GM19193 (cell line): ENCODE data around the gene DNAH17.

Experiments
- POLR2A ChIP-seq: IDR thresholded peaks from 4 replicates; pipeline ENCODE4 v1.6.1; 2011; ENCODE audit not compliant: insufficient read depth, insufficient read length; ENCODE audit errors: extremely low read depth

DNAH17 gene

DNA sequence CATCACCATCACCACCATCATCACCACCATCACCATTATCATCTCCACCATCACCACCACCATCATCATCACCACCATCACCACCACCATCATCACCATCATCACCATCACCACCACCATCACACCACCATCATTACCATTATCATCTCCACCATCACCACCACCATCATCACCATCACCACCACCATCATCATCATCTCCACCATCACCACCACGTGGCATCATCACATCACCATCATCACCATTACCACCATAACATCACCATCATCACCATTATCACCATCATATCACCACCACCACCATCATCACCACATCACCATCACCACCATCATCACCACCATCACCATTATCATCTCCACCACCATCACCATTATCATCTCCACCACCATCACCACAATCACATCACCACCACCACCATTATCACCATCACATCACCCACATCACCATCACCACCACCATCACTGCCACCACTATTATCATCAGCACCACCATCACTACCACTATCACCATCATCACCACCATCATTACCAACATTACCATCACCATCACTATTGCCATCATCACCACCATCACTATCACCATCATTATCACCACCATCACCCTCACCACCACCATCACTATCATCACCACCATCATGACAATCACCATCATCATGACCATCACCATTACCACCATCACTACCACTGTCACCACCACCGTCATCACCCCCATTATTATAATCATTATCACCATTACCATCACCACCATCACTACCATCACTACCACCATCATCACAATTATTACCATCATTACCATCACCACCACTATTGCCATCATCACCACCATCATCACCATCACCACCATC lies 99.1 kb downstream of the DNAH17 start:
- TF ChIP-seq POLR2A: no peak

DNA sequence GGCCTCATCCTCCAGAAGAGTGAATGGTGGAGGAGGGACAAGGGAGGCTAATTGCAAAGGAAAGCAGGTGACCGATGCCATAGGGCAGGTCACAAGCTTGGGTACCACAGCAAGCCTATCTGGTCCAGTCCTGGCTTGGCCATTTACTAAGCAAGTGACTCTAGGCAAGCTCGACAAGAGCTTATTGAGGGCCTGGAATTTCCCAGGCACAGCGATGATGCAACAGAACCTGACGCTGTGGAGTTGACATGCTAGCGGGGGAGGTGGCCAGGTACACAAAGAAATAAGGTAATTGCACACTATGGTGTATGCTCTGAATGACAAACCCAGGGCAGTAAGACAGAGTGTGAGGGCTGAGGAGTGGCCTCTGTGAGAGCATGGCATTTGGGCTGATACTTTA lies 100.2 kb downstream of the DNAH17 start:
- TF ChIP-seq POLR2A: no peak

DNA sequence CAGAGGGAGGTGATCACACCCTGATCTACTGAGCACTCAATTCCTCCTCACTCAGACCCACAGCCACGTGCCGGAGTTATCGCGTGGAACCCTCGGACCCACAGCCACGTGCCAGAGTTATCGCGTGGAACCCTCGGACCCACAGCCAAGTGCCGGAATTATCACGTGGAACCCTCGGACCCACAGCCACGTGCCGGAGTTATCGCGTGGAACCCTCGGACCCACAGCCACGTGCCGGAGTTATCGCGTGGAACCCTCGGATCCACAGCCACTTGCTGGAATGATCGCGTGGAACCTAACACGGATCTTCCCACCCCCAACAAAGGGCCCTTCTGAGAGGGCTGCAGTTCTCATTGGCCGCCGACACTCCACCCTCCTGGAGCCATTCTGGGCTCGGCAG lies 101.0 kb downstream of the DNAH17 start:
- no peak for TF ChIP-seq POLR2A

DNA sequence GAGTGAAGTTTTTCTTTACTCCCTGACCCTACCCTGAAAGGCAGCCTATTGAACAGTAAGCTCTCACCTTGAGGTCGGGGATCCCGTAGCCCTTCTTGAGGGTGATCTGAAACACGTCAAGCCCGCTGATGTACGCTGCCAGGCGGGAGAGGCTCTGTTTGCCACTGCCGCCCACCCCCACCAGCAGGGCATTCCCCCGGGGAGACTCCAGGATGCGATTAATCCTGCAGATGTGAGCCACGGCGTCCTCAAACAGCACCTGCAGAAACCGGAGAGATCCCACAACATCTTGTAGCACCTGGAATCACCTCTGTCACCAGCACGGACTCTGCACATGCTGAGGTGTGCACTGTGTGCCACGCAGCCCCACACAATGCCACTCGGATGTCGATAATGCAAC lies 102.0 kb downstream of the DNAH17 start:
- no peak for TF ChIP-seq POLR2A

DNA sequence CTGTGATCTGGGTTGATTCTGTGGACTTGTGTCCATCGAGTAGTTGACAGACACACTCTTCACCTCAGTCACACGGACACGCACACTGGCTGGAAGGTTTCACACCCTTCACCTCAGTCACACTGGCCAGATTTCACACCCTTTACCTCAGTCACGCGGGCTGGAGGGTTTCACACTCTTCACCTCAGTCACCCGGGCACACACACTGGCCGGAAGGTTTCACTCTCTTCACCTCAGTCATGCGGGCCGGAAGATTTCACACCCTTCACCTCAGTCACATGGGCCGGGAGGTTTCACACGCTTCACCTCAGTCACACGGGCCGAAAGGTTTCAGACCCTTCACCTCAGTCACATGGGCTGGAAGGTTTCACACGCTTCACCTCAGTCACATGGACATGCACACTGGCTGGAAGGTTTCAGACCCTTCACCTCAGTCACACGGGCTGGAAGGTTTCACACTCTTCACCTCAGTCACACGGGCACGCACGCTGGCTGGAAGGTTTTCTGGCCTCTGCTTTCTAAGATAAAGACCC lies 102.5 kb downstream of the DNAH17 start:
- no peak for TF ChIP-seq POLR2A

DNA sequence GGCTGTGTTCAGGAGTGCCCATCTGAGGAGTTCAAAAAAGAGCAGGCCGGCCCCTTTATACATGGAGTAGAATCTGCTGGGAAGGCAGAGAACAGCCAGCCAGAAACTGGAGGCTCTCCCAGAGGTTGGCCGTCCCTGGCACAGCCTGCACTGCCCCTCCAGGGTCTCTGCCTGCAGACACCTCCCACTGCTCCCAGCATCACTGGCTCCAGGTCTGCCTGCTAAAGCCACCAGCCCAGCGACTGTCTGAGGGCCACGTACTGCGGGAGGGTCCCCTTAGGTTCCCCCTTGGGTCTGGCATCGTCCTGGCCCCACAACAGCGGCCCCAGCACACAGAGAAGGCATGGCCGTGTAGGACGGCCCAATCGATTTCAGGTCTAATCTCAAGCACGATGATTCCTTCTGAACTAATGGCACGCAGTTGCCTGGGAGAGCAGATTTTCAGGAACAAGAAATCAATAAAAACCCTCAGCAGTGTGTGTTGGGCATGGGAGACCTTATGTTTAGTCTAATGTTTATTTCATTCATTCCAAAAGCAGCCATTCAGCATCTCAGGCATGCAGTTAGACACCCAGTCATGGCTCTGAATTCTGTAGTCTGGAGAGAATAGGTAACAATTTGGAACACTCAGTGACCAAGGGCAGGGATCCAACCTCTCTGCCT lies 103.1 kb downstream of the DNAH17 start:
- TF ChIP-seq POLR2A: no peak

DNA sequence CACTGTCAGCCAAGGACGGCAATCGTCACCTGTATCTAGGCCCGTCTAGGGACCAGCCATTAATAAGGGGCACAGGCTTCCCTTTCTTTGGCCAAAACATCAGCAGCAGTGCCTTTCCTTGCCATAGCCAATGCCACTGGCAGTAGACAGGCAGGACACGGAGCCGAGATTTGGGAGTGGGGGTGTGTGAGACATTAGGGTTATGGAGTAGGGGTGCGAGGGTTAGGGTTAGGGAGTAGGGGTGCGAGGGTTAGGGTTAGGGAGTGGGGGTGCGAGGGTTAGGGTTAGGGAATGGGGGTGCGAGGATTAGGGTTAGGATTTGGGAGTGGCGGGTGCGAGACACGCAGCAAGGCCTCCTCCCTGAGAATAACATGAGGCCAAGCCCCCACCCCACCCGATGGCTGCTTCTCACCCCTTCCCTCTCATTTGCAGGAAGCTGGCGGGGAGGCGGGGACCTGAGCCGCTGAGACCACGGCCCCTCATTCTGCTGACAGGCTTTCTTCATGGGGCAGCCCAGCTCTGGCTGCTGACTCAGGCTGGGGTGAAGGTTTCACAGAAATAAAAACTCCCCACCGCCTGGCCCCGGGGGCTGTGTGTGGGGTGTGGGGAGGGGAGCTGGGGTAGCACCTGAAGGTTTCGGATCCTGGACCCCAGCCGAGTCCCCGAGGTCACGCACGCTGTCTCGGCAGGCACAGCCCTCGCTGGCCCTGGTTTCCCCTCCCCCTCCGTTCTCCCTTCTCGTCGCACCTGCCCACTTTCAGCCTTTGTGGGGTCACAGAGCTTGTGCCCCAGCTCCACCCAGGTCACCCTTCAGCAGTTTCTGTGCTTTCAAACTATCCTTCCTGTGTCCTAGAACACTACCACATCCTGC lies 104.9 kb downstream of the DNAH17 start:
- TF ChIP-seq POLR2A: no peak

DNA sequence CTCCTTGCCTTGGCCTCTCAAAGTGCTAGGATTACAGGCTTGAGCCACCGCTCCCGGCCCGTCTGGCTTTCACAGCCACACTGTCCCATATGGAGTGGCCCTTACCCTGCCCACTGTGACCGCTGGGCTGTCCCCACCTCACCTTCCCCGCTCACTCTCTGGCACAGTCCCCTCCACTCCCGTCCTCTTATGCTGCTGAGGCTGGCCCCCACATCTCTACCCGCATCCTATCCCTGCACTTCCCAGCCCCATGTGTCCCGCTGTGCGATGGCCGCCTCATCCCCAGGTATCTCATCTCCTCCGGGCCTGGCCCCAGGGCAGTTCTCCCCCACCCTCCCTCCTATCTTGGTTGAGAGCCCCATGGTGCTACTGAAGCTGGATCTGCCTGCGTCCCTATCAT lies 105.6 kb downstream of the DNAH17 start:
- no peak for TF ChIP-seq POLR2A

DNA sequence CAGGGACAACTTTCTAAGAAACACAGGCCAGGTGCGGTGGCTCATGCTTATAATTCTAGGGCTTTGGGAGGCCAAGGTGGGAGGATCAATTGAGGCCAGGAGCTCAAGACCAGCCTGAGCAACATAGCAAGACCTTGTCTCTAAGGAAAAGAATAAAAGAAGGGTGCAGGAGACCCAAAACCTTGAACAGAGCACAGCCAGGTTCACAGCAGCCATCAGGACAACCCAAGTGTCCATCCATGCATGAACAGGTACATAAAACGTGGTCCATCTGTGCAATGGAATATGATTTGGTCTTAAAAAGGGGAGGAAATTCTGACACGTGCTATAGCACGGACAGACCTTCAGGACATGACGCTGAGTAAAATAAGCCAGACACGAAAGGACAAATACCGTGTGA lies 107.8 kb downstream of the DNAH17 start:
- no peak for TF ChIP-seq POLR2A

DNA sequence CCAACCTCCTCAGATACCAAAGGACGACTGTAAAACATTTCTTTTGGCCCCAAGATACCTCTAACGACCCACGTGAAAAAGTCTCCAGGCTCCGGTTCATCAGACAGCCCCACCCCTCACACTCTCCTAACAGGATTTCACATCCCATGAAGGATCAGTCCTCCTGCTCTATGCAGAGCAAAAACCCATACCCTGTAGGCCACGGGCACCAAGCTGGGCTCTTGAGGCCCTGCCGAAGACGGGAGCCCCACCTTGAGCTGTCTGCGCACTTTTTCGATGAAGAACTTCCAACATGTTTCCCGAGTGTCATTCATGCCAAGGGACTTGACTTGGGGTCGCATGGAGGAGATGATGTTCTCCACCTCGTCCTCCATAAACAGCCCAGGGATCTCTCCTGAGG lies 108.8 kb downstream of the DNAH17 start:
- TF ChIP-seq POLR2A: no peak

DNA sequence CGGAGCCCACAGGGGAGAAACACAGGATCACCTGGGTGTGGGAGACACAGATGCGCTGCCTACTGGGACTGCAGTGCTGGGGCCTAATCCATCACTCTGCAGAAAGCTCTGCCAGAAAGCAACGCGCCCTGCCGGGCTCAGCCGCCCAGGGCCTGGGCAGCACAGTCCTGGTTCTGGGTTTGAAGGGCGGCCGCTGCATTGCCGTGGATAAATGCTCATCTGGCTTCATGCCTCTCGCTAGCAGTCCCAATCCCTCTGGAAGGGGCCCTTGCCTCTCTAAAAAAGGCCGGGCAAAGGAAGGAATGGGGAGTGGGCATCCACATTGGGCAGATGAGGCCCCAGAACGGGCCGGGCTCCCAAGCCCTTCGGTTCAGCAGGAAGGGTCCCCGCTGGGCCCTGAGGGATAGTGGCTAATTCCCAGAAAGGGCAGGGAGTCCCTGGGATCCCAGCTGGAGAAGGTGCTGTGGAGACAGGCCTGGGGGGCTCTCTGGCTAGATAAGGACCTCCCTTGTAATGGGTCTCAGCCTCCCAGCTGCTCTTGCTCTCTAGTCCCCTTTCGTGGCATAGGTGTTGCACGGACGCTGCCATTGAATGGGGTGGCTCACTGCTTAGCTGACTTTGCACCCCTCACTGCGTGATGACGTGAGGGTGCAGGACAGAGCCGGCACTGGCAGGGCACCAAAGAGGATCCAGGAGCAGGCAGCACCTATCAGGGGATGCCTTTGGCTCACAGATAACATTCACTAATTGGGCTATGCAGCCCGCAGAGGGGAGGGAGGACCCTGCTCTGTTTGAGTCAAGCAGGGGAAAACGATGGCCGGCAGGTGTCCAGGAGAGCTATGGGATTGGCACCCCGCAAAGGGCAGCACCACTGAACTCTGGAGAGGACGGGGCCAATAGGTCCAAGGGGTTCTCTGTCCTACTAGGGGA lies 110.1 kb downstream of the DNAH17 start:
- TF ChIP-seq POLR2A: no peak

DNA sequence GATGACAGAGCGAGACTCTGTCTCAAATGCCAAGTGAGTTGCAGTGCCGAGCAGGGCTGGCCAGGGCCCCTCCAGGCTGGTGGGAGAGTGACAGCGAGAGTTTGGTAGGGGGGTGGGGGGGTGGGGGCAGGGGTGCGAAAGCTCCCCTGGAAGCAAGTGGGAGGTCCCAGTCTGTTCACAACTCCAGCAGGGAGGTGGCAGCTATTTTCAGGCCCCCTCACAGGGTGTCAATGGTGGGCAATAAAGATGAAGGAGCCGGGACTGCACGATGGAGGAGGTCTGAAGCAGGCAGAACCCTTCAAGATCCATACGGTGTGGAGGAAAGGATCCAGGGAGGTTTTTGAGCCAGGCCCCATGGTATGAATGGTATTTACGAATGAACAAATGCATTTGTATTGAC lies 115.0 kb downstream of the DNAH17 start:
- TF ChIP-seq POLR2A: no peak

DNA sequence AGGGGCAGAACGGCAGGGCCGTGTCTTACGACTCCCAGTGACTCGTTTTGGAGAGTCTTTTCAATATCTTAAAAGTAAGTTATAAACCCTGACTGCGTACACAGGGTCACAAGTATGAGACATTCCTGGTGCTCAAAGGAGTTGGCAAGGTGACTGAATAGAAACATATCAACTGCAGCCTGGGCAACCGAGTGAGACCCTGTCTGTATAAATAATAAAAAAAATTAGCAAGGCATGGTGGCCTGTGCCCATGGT lies 115.5 kb downstream of the DNAH17 start:
- no peak for TF ChIP-seq POLR2A
